Measurements from ENCODE around the gene LMOD2. TPM values are rescaled to one million over a fixed set of nuclear protein-coding genes. Genes with fewer than 3 reads are reported as not detected.
"Not testable (repeated sequence)": the region's sequence is repeated elsewhere in the genome, so short reads cannot be mapped to it uniquely, and the experiment has no call there.

Gene LMOD2
- not detected for total RNA-seq
- long read RNA-seq, donor 1 = 0 reads
- long read RNA-seq, donor 2 = 0 reads

GRCh38 chr7:123655614-123656013, at the start of gene LMOD2:
Gene LMOD2 (plus strand): TSS chr7:123655866. CDS start chr7:123655964, 98 bp downstream.
- intact Hi-C loops (cut with DNase I) = no loop called here

GRCh38 chr7:123607423-123607975, 48.2 kb upstream of the LMOD2 start:
- no peak for DNase-seq (ENCODE audit: low spot score)
- intact Hi-C loops (cut with DNase I) = no loop called here

More at GRCh38 chr7:123655614-123656013, at the start of gene LMOD2:
- no peak for DNase-seq (ENCODE audit: low spot score)

- intact Hi-C loops (cut with DNase I) = no loop called here
- no peak for DNase-seq (ENCODE audit: low spot score)
These were observed 46.4 kb upstream of the LMOD2 start for GRCh38 chr7:123608991-123609882.

- DNase-seq (ENCODE audit: low spot score) = no peak
- intact Hi-C loops (cut with DNase I) = no loop called here
These were observed 45.8 kb upstream of the LMOD2 start for GRCh38 chr7:123609883-123610239.

- intact Hi-C loops (cut with DNase I) = no loop called here
- DNase-seq (ENCODE audit: low spot score) = no peak
These were observed 43.6 kb upstream of the LMOD2 start for GRCh38 chr7:123612024-123612423.

GRCh38 chr7:123615344-123615743, 40.3 kb upstream of the LMOD2 start:
- no peak for DNase-seq (ENCODE audit: low spot score)

GRCh38 chr7:123616223-123616622, 39.4 kb upstream of the LMOD2 start:
- intact Hi-C loops (cut with DNase I) = no loop called here
- DNase-seq (ENCODE audit: low spot score) = no peak

More at GRCh38 chr7:123615344-123615743, 40.3 kb upstream of the LMOD2 start:
- intact Hi-C loops (cut with DNase I) = no loop called here

- intact Hi-C loops (cut with DNase I) = no loop called here
- DNase-seq (ENCODE audit: low spot score) = no peak
These were observed 34.0 kb upstream of the LMOD2 start for GRCh38 chr7:123621707-123622106.

GRCh38 chr7:123622660-123623386, 32.8 kb upstream of the LMOD2 start:
- intact Hi-C loops (cut with DNase I) = no loop called here
- no peak for DNase-seq (ENCODE audit: low spot score)

GRCh38 chr7:123624527-123625183, 31.0 kb upstream of the LMOD2 start:
- intact Hi-C loops (cut with DNase I) = no loop called here
- no peak for DNase-seq (ENCODE audit: low spot score)

GRCh38 chr7:123625254-123625653, 30.4 kb upstream of the LMOD2 start:
- DNase-seq (ENCODE audit: low spot score) = no peak
- intact Hi-C loops (cut with DNase I) = no loop called here

GRCh38 chr7:123627851-123628250, 27.8 kb upstream of the LMOD2 start:
- intact Hi-C loops (cut with DNase I) = no loop called here
- no peak for DNase-seq (ENCODE audit: low spot score)

GRCh38 chr7:123628829-123629228, 26.8 kb upstream of the LMOD2 start:
- DNase-seq (ENCODE audit: low spot score) = no peak
- intact Hi-C loops (cut with DNase I) = no loop called here

GRCh38 chr7:123629281-123629680, 26.4 kb upstream of the LMOD2 start:
- DNase-seq (ENCODE audit: low spot score) = no peak
- intact Hi-C loops (cut with DNase I) = no loop called here

- intact Hi-C loops (cut with DNase I) = no loop called here
- no peak for DNase-seq (ENCODE audit: low spot score)
These were observed 22.9 kb upstream of the LMOD2 start for GRCh38 chr7:123632808-123633207.

GRCh38 chr7:123633553-123633952, 22.1 kb upstream of the LMOD2 start:
- no peak for DNase-seq (ENCODE audit: low spot score)
- intact Hi-C loops (cut with DNase I) = no loop called here

- DNase-seq (ENCODE audit: low spot score); intact Hi-C loops (cut with DNase I): not testable (repeated sequence)
These were observed 21.6 kb upstream of the LMOD2 start for GRCh38 chr7:123634011-123634573.

GRCh38 chr7:123635551-123636359, 19.9 kb upstream of the LMOD2 start:
- intact Hi-C loops (cut with DNase I) = no loop called here

GRCh38 chr7:123637203-123637602, 18.5 kb upstream of the LMOD2 start:
- intact Hi-C loops (cut with DNase I) = no loop called here

More at GRCh38 chr7:123635551-123636359, 19.9 kb upstream of the LMOD2 start:
- no peak for DNase-seq (ENCODE audit: low spot score)

More at GRCh38 chr7:123637203-123637602, 18.5 kb upstream of the LMOD2 start:
- DNase-seq (ENCODE audit: low spot score) = no peak
